ENCODE data around the gene DGLUCY.

GRCh38 chr14:91169951-91170350 is 56.1 kb downstream of the DGLUCY start:
- TF ChIP-seq, protein P1, sequence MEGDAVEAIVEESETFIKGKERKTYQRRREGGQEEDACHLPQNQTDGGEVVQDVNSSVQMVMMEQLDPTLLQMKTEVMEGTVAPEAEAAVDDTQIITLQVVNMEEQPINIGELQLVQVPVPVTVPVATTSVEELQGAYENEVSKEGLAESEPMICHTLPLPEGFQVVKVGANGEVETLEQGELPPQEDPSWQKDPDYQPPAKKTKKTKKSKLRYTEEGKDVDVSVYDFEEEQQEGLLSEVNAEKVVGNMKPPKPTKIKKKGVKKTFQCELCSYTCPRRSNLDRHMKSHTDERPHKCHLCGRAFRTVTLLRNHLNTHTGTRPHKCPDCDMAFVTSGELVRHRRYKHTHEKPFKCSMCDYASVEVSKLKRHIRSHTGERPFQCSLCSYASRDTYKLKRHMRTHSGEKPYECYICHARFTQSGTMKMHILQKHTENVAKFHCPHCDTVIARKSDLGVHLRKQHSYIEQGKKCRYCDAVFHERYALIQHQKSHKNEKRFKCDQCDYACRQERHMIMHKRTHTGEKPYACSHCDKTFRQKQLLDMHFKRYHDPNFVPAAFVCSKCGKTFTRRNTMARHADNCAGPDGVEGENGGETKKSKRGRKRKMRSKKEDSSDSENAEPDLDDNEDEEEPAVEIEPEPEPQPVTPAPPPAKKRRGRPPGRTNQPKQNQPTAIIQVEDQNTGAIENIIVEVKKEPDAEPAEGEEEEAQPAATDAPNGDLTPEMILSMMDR (IDR thresholded peaks at IDR 0.05): no peak
- TF ChIP-seq POLR2A (IDR thresholded peaks at IDR 0.05): no peak
